ENCODE measurements around the gene KRTAP4-5.
"Not testable (repeated sequence)": the region's sequence is repeated elsewhere in the genome, so short reads cannot be mapped to it uniquely, and the experiment has no call there.

The KRTAP4-5 gene

DNA sequence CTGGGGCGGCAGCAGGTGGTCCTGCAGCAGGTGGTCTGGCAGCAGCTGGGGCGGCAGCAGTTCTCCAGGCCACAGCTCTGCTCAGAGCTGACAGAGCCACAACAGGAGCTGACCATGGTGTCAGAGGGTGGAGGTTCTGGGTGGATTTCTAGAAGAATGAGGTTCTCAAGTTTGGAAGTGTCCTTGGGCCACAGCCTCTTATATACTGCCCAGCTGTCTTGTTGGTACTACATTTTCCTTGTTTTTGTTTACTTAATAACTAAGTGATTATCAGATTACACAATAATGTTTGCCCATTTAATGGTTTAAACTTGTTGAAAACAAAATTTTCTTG is at the start of gene KRTAP4-5:
TSS of gene KRTAP4-5 (minus strand) at position 174 of the 334 bp plus-strand sequence. CDS start at position 116, 58 bp downstream.
- no peak for DNase-seq

DNA sequence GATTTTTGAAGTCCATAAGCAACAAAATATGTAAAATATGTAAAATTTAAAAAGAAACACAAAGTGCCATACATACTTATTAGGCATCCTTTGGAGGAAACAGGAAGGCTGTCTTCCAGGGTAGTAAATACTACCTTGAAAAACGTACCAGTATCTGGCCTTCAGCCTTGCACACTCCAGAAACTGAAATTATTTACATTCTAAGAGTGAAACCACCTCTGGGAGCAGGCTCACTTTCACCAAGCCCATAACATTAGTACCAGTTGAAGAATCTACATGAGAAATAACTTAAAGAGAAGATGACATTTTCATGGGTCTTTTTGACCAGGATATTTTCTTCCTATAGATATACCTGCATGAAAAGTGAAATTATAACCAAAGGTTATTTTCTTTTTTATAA is 46.4 kb upstream of the KRTAP4-5 start:
- DNase-seq: no peak

DNA sequence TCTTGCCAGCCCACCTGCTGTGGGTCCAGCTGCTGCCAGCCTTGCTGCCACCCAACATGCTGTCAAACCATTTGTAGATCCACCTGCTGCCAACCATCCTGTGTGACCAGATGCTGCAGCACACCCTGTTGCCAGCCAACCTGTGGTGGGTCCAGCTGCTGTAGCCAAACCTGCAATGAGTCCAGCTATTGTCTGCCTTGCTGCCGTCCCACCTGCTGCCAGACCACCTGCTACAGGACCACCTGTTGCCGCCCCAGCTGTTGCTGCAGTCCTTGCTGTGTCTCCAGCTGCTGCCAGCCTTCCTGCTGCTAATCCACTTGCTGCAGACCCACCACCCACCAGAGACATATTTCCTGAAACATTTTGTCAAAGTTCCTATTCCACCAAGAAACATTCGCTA is 40.7 kb upstream of the KRTAP4-5 start:
- no peak for DNase-seq

DNA sequence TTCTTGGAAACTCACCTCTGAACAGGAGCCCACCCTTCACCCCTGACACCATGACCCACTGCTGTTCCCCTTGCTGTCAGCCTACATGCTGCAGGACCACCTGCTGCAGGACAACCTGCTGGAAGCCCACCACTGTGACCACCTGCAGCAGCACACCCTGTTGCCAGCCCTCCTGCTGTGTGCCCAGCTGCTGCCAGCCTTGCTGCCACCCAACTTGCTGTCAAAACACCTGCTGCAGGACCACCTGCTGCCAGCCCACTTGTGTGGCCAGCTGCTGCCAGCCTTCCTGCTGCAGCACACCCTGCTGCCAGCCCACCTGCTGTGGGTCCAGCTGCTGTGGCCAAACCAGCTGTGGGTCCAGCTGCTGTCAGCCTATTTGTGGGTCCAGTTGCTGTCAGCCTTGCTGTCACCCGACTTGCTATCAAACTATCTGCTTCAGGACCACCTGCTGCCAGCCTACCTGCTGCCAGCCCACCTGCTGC is 40.3 kb upstream of the KRTAP4-5 start, which contains the start of gene KRTAP9-1:
TSS of gene KRTAP9-1 (plus strand) at position 51 of the 482 bp plus-strand sequence. CDS start at position 51, 0 bp downstream.
- DNase-seq: not testable (repeated sequence)

DNA sequence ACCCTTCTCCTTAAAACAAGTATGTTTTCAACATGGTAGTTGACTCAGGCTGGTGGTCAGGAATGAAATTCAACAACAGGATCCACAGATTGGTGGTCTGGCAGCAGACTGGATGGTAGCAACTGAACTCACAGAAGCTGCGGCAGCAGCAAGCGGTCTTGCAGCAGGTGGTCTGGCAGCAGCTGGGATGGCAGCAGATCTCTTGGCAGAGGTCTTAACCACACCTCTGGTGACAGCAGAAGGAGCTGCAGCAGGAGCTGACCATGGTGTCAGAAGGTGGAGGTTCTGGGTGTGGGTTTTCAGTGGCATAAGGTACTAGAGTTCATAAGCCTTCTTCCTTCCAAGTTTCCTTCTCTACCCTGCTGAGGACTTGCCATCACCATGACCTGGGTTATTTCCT is 37.2 kb upstream of the KRTAP4-5 start:
- no peak for DNase-seq

DNA sequence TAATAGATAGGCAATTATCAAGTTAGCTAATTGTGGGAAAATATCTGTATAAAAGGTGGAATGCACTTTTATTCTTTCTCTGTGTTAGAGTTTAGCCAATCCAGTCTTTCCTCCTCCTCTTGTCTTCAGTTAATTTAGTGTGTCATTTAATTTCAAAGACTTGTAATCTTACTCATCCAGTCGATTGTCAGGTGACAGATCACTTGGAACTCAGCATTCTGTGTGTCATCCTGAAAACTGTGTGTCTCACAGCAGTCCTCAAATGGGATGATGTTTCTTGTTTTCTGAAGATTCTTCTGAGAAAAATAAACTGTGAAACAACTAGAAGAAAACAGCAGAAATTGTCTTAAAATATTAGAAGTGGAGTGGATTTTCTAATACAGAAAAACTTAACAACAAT is 35.4 kb upstream of the KRTAP4-5 start:
- no peak for DNase-seq

DNA sequence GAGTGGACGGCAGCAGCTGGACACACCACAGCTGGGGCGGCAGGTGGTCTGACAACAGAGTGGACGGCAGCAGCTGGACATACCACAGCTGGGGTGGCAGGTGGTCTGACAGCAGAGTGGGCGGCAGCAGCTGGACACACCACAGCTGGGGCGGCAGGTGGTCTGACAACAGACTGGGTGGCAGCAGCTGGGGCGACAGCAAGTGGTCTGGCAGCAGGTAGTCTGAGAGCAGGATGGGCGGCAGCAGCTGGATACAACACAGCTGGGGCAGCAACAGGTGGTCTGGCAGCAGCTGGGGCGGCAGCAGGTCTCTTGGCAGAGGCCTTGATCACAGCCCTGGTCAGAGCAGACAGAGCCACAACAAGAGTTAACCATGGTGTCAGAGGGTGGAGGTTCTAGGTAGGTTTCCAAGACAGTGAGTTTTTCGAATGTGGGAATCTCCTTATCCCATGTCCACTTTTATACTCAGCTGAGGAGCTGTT is 34.9 kb upstream of the KRTAP4-5 start, which contains the start of gene KRTAP4-1:
TSS of gene KRTAP4-1 (minus strand) at position 432 of the 482 bp plus-strand sequence. CDS start at position 375, 57 bp downstream.
- DNase-seq: no peak

DNA sequence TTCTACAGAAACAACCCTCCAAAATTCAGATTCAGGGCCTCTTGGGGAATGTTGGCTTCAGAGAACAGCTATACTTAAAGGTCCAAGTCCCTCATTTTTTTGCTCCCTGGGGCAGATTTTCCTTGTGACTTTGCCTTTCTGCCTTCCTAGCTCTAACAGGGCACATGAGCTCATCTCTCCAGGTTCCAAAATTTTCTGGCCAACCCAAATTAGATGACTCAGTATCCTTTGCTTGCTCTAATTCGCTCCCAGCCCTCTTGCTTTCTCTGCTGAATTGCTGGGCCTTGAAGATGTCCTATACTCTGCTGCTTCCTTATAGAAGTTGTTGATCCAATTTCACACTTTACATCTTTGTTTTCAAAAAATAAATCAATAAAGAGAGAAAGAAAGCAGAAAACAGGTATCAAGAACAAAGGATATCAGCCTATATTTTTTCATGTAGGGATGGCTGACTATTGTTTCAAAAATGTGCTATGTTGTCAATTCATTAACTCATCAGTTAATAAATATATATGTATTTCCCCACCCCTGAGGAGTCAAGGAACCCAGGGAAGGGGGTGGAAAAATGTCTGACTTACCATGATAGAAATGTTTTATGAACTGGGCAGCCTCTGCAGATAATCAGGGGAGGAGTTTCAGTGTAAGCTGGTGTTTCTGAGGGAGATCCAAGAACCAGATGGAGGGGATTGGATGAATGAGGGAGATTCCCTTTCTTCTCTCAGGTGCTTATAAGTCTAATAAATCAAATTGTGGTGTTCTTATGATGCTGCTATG is 29.4 kb upstream of the KRTAP4-5 start:
- no peak for DNase-seq

DNA sequence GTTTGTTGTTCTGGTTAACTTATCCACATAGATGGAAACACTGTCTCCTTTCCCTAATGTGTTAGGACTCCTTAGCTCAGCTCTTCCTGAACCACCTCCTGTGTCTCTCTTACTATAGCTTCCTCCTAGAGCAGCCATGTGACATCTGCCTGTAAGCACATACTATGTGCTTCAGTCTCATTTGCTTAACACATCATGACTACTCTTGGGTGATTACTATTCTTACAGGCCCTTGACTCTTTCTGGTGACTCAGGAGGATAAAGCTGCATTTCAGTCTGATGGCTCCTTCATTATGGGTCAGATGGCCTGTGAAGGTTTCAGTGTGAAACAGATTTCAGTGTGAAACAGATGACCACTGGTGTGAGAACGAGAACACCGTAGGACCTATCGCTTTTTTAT is 28.7 kb upstream of the KRTAP4-5 start:
- DNase-seq: peak; percentile 3

DNA sequence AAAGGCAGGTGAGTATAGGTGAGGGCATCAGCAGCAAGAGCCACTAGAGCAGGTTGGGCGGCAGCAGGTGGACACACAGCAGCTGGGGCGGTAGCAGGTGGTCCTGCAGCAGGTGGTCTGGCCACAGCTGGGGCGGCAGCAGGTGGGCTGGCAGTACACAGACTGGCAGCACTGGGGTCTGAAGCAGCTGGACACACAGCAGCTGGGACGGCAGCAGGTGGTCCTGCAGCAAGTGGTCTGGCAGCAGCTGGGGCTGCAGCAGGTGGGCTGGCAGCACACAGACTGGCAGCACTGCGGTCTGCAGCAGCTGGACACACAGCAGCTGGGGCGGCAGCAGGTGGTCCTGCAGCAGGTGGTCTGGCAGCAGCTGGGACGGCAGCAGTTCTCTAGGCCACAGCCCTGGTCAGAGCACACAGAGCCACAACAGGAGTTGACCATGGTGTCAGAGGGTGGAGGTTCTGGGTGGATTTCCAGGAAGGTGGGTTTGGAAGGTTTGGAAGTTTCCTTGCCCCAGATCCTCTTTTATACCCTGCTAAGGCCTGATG is 28.2 kb upstream of the KRTAP4-5 start, which contains the start of gene KRTAP4-2:
TSS of gene KRTAP4-2 (minus strand) at position 495 of the 545 bp plus-strand sequence. CDS start at position 438, 57 bp downstream.
- DNase-seq: no peak

DNA sequence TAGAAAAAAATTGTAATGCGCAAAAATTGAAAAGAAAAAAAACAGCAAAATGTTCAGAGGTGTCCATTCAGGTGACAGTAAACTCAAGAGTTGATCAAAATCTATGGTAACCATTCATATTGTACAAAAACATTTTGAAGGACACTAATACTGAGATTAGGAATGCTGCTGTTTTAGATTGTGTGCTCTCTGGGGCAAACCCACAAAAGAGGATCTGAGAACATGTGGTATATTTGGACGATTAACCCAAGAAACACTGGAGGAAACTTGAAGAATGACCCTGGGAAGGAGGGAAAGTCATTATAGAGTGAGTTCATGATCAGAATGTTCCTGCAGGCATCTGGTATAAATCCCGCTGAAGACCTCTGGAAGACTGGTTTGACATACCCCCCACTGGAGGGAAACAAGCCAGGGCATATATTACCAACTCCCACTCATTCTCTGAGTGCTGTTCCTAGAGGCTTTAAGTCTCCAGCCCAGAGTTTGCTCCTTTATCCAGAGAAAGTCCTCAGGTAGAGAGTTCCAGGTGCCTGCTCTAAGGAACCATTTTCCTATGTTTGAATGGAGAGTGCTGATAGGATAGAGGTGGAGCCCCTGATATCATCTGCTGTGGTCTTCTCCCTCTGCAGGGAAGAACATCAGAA is 27.2 kb upstream of the KRTAP4-5 start:
- DNase-seq: no peak

DNA sequence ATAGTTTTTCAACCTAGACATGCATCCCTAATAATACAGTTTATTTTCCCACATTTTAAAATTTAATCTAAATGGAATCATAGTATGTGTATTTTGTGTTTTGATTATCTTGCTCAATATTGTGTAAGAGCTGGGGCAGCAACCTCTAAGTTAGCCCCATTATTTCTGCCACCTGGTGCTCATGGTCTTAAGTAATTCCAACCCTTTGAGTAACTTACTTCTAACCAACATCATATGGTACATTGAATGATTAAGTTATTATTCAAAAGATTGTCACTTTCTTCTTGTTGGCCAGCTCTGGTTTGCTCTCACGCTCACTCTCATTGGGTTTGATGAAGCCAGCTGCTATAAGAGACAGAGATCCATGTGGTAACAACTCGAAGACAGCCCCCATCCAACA is 22.3 kb upstream of the KRTAP4-5 start:
- no peak for DNase-seq

DNA sequence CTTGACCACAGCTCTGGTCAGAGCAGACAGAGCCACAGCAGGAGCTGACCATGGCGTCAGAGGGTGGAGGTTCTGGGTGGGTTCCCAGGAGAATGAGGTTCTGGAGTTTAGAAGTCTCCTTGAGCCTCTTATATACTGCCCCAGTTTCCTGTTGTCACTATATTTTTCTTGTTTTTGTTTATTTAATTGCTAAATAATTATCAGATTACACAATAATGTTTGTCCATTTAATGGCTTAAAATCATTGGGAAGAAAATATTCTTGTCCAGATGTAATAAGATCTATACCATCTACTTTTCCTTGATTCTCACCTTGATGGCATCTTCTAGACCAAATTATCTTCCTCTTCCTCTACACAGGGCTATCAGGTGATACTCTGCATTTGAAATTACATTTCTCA is 18.5 kb upstream of the KRTAP4-5 start, which contains the start of gene KRTAP4-3:
TSS of gene KRTAP4-3 (minus strand) at position 101 of the 400 bp plus-strand sequence. CDS start at position 52, 49 bp downstream.
- DNase-seq: no peak

DNA sequence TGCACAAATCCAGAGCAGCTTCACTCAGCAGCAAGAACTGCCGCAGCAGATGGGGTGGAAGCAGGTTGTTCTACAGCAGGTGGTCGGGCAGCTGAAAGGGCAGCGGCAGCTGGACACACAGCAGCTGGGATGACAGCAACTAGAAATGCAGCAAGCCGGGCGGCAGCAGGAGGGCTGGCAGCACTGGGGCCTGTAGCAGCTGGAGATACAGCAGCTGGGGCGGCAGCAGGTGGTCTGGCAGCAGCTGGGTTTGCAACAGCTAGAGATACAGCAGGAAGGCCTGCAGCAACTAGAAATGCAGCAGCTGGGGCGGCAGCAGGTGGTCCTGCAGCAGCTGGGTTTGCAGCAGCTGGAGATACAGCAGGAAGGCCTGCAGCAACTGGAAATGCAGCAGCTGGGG is 17.9 kb upstream of the KRTAP4-5 start:
- no peak for DNase-seq

DNA sequence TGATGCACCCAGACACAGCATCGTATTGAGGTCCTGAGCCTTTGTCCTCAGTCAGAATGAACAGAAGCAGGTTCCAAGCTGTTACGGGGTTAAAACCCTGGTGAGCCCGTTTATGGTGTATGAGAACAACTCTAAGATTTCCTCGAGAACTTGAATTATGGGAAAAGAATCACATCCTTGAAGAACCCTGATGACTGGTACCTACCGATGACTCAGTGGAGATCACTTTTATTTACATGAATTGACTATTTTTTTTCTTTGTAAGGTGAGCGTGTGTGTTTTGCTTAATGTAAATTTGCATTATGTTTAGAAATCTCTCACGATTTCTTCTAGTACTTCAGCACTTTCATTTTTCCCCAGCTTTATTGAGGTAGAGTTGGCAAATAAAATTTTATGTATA is 14.2 kb upstream of the KRTAP4-5 start:
- DNase-seq: no peak

DNA sequence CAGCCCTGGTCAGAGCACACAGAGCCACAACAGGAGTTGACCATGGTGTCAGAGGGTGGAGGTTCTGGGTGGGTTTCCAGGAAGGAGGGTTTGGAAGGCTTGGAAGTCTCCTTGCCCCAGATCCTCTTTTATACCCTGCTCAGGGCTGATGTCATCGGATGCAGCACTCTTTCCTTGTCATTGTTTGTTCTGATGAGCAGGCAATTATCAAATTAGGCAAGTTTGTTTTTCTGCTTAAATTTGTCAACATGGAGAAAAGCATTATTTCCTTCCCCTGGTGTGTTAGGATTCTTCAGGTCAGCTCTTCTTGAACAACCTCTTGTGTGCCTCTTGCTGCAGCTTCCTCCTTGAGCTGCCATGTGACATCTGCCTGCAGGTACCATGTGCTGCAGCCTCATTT is 11.0 kb upstream of the KRTAP4-5 start, which contains the start of gene KRTAP4-4:
TSS of gene KRTAP4-4 (minus strand) at position 101 of the 400 bp plus-strand sequence. CDS start at position 44, 57 bp downstream.
- no peak for DNase-seq

DNA sequence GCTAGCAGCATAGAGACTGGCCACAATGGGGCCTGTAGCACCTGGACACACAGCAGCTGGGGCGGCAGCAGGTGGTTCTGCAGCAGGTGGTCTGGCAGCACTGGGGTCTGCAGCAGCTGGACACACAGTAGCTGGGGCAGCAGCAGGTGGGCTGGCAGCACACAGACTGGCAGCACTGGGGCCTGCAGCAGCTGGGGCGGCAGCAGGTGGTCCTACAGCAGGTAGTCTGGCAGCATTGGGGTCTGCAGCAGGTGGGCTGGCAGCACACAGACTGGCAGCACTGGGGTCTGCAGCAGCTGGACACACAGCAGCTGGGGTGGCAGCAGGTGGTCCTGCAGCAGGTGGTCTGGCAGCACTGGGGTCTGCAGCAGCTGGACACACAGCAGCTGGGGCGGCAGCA is 10.6 kb upstream of the KRTAP4-5 start:
- DNase-seq: not testable (repeated sequence)

DNA sequence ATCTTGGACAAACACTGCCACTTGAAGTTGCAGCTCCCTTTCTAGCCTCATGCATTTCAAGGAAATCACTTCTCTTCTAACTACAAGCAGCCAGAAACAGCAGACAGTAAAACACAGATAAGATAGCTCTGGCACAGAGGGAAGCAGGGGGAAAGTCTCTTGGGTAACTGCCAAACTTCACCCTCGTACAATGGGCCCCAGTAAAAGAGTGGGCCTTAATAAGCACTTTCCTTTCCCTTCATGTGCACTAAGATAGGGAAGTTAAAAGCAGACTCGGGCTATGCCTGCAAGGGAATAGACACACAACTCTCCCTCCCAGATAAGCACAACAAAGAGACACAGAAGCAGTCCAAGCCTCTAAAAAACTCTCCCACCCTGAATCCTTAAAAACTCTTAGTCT is 4.2 kb upstream of the KRTAP4-5 start:
- DNase-seq: no peak

DNA sequence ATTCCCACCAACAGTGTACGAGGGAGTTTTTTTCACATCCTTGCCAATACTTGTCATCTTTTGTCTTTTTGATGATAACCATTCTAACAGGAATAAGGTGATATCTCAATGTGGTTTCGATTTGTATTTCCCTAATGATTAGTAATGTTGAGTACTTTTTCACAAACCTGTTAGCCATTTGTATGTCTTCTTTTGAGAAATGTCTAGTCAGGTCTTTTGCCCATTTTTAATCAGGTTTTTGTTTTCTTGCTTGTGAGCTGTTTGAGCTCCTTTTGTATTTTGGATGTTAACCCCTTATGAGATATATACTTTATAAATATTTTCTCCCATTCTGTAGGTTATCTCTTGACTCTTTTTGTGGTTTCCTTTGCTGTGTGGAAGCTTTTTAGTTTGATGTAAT is 1.9 kb upstream of the KRTAP4-5 start:
- DNase-seq: no peak

DNA sequence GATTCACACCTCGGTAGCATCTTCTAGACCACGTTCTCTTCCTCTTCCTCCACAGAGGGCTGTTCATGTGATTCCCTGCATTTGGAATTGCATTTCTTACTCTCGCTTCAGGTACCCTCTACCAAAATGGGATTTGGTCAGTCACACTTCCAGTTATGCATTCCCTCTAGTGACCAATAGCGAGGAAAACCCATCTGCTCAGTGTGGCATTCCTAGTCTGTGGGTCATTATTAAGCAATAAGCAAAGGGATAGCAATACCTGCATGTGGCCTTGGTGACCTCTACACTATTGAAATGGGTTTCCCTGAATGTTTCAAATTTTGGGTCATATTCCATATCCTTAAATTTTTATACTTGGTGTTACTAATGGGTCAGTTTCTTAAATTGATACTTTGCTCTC is 401 bp upstream of the KRTAP4-5 start:
- no peak for DNase-seq

DNA sequence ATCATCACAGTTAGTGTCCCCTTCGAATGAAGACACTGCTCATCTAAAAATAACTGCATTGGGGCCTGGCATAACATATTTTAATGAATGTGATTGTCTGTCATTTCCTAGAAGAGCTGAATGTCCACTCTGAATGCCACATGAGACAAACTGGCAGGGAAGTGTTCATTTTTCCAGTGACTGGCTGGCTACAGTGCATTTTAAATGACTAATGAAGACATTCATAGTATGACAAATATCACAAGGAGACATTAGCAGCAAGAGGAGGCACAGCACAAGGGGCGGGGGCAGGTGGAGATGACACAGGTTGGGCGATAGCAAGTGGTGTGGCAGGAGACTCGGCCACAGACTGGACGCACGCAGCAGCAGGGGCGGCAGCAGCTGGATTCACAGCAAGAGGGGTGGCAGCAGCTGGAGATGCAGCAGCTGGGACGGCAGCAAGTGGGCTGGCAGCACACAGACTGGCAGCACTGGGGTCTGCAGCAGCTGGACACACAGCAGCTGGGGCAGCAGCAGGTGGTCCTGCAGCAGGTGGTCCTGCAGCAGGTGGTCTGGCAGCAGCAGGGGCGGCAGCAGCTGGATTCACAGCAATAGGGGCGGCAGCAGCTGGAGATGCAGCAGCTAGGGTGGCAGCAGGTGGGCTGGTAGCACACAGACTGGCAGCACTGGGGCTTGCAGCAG is 514 bp downstream of the KRTAP4-5 start:
- DNase-seq: not testable (repeated sequence)

DNA sequence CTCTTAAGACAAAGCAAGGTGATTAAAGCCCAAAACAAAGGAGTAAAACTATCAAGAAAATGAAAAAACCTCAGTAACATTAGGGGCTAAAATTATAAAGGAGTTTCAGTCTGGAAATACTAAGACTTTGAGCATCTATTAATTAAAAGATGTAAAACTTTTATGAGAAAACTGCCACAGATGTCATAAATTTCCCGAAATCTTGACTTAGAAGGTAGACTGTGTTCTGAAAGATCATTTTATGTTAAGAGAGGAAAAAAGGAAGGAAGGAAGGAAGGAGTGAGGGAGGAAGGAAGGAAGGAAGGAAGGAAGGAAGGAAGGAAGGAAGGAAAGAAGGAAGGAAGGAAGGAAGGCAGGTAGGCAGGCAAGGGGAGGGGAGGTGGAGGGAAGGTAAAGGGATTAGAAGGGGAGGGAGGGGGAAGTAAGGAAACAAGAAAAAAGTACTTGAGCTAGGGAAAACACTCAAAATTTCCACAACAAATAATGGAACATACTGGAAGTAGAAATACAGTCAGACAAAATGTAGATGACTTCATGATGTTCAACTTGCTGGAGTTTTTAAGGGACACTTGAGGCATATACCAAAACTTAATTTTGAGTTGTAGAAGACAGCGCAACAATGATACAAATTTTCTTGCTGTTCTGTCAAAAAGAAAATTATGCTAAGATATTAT is 2.0 kb downstream of the KRTAP4-5 start:
- no peak for DNase-seq

Data from kidney glomerular epithelial cell (primary cell).